ENCODE measurements around the gene ZSCAN5A.
"Not testable (repeated sequence)": the region's sequence is repeated elsewhere in the genome, so short reads cannot be mapped to it uniquely, and the experiment has no call there.

ZSCAN5A gene

DNA sequence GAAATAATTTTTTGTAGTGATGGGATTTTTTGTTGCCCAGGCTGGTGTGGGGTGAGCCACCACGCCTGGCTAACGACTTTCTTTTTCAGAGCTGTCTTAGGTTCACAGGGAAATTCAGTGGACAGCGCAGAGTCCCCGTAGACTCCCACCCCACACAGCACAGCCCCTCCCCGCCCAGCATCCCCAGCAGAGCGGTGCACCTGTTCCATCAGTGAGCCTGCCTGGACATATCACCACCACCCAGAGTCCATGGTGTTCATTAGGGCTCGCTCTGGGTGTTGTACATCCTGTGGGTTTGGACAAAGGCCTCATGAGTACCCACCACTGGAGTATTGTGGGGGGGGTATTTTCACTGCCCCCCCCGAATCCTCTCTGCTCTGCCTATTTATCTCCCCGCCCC is 104.6 kb downstream of the ZSCAN5A start:
- not testable (repeated sequence) for DNase-seq (ENCODE audit: low read depth in 2 of 2)

DNA sequence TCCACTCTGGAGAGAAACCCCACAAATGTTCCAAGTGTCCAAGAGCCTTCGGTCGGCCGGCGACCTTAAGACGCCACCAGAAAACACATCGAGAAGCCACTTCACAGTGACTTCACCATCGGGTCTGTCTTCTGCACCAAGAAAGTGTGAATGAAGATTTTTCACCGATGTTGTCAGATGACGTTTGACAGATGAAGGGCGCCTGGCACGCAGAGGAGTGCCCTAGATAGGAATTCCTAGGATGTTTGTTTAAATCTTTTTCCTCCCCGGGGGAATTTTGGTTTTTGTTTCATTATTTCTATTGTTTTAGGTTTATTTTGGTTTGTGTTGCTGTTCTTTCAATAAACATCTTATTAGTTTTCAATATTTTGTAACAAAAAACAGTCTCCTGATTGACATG is 105.5 kb downstream of the ZSCAN5A start:
- no peak for DNase-seq (ENCODE audit: low read depth in 2 of 2)

DNA sequence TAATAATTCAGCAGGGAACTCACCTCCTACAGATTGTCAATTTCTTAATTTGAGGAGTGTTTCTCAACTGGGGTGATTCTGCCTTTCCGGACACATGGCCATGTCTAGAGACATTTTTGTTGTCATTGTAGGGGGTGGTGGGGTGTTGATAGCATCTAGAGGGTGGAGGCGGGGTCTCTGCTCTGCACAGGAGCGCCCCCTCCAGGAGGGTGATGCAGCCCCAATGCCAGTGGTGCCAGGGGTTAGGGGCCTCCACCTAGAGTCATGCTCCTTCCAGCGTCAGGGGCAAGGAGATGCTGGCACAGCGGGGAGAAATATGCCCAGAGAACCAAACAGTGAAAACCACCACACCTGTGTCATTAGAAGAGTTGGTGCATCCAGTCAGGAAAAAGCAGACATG is 107.1 kb downstream of the ZSCAN5A start:
- DNase-seq (ENCODE audit: low read depth in 2 of 2), result not testable (repeated sequence)

DNA sequence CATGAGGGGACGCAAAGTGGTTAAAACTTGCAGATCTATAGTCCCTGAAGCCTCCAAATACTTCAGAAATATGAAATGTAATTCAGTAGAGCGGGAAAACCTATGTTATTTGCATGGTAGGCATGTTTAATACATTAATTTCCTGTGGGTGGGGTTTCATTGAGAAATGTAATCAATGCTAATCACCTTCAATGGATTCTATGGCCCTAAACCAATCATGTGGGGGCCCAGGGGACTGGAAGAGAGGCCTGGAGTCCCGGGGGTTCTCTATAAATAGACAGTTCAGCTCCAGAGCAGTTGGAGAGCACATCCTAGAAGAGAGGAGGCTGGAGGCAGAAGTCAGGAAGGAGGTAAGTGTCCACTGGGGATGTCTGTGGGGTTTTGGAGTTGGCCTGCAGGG is 112.7 kb downstream of the ZSCAN5A start, which contains the start of gene ZSCAN5C:
ZSCAN5C (plus strand) TSS at position 301 of the 400 bp plus-strand sequence. CDS start 3,641 bp downstream, outside the sequence.
- DNase-seq (ENCODE audit: low read depth in 2 of 2), result no peak

DNA sequence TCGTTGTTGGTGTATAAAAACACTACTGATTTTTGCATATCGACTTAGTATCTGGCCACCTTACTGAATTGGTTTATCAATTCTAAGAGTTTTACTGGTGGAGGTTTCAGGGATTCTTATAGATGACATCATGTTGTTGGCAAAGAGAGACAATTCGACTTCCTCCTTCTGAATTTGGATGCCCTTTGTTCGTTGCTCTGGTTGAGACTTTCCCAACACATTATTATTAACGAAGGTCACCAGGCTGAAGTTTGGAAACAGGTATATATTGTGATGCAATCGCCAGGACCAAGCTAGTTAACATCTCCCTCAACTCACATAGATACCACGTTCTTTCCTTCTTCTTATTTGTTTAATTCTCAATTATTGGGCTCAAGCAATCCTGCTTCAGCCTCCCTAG is 115.0 kb downstream of the ZSCAN5A start:
- no peak for DNase-seq (ENCODE audit: low read depth in 2 of 2)

DNA sequence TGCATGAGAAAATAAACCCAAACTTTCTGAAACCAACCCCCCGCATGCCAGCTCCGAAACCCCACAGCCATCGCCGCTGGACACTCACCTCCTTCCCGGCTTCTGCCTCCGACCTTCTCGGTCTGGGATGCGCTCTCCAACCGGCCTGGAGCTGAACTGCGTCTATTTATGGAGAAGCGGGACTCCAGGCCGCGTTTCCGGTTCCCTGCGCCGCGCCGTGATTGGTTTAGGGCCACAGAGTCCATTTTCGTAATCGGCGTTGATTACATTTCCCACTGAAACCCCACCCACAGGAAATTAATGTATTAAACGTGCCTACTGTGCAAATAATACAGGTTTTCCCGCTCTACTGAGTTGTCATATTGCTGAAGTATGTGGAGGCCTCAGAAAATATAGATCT is 117.0 kb downstream of the ZSCAN5A start, which contains the start of gene ZSCAN5B:
ZSCAN5B (minus strand) TSS at position 138 of the 400 bp plus-strand sequence. CDS start 4,731 bp downstream, outside the sequence.
- DNase-seq (ENCODE audit: low read depth in 2 of 2), result not testable (repeated sequence)

DNA sequence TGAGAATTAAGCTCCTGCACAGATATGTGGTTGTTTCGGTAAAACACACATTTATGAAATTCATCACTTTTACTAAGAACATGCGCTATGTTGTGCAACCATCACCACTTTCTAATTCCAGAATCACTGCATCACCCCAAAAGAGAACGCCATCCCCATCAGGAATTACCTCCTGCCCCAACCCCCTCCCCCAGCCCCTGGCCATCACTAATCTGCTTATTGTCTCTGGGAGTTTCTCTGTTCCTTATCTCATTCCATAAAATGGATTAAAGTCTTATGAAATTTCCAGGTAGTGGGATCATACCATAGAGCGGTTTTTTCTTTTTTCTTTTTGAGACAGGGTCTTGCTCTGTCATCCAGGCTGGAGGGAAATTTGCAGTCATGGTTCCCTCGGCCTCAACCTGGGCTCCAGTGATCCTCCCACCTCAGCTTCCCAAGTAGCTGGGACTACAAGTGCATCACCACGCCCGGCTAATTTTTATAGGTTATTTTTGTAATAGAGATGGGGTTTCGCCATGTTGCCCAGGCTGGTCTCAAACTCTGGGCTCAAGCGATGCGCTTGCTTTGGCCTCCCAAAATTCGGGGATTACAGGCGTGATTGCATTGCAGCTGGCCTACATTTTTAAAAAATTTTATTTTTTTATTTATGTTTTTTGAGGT is 120.5 kb downstream of the ZSCAN5A start:
- DNase-seq (ENCODE audit: low read depth in 2 of 2), result no peak

DNA sequence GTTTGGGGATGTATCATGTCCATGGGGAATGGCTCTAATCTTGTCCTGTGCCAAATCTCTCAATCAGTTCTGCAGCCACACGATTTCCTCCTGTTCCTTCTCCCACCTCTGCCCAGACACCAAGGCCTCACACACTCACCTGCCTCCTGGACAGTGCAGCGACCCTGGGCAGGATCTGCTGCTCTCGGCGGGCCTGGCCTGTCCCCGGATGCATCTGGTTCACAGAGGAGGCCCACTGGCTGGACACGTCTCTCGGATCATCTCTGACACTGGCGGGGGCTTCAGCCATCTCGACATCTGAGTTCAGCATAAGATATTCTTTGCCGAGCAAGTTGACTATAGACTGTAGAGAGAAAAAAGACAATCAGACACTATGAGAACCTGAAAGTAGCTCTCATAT is 122.9 kb downstream of the ZSCAN5A start:
- DNase-seq (ENCODE audit: low read depth in 2 of 2), result no peak

DNA sequence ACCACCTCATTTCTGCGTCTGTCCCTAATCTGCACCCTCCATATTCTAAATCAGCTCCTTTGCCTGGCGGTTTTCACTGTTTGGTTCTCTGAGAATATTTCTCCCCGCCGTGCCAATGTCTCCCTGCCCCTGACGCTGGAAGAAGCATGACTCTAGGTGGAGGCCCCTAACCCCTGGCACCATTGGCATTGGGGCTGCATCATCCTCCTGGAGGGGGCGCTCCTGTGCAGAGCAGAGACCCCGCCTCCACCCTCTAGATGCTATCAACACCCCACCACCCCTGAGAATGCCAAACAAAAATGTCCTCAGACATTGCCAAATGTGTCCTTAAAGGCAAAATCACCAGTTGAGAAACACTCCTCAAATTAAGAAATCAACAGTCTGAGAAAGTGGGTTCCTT is 123.5 kb downstream of the ZSCAN5A start:
- no peak for DNase-seq (ENCODE audit: low read depth in 2 of 2)

DNA sequence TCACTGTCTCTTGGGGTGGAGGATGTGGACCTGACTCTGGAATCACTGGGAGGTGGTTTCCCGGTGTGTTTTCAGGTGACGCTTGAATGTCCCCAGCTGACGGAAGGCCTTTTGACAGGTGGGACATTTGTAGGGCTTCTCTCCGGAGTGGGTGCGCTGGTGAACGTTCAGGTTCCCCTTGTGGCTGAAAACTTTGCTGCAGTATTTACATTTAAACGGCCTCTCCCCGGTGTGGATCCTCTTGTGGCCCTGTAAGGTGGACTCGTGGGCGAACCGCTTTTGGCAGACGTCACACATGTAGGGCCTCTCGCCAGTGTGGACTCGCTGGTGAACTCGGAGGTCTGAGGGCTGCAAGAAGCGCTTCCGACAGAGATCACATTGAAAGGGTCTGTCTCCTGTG is 124.9 kb downstream of the ZSCAN5A start:
- DNase-seq (ENCODE audit: low read depth in 2 of 2), result no peak

DNA sequence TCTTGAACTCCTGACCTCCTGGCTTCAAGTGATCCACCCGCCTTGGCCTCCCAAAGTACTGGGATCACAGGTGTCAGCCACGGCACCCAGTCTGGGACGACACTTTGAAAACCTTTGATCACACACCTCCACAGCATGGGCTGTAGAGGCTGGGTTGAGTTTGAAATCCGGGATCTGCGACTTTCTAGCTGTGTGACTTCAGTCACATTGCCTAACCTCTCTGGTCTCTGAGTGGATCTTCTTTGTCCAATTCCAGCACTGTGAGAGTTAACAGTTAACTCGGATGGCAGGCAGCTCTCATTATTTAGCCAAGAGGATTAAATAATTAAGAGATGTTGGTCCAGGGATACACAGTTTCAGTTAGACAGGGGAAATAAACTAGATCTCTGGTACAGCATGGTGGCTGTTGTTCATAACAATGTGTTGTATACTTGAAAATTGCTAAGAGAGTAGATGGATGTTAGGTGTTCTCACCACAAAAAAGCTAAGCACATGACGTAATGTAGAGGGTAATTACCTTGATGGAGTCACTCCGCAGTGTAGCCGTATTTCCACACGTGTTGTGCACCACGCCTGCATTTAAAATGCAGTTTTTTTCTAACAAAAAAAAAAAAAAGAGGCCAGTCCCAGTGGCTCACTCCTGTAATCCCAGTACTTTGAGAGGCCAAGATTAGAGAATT is 136.9 kb downstream of the ZSCAN5A start:
- no peak for DNase-seq (ENCODE audit: low read depth in 2 of 2)

DNA sequence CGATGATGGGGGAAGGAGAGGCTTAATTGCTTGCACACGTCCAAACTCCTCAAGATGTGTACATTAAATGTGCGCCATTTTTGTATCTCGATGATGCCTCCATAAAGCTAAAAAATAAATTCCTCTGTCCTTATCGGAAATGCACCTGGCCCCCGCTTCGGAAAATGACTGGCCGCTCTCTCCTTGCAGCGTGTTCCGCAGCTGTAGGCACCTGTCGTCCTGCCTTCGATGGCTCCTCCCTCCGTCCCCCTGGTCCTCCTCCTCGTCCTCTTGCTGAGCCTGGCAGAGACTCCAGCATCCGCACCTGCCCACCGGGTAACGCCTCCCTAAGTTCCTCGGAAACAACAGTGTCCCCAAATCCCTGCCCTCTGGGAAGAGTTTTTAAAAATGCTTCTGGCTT is 137.8 kb downstream of the ZSCAN5A start:
- DNase-seq (ENCODE audit: low read depth in 2 of 2), result no peak

DNA sequence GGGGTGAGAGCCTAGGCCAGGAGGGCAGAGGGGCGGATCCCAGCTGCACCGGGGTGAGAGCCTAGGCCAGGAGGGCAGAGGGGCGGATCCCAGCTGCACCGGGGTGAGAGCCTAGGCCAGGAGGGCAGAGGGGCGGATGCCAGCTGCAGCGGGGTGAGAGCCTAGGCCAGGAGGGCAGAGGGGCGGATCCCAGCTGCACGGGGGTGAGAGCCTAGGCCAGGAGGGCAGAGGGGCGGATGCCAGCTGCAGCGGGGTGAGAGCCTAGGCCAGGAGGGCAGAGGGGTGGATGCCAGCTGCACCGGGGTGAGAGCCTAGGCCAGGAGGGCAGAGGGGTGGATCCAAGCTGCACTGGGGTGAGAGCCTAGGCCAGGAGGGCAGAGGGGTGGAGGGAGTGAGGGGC is 138.3 kb downstream of the ZSCAN5A start:
- not testable (repeated sequence) for DNase-seq (ENCODE audit: low read depth in 2 of 2)

DNA sequence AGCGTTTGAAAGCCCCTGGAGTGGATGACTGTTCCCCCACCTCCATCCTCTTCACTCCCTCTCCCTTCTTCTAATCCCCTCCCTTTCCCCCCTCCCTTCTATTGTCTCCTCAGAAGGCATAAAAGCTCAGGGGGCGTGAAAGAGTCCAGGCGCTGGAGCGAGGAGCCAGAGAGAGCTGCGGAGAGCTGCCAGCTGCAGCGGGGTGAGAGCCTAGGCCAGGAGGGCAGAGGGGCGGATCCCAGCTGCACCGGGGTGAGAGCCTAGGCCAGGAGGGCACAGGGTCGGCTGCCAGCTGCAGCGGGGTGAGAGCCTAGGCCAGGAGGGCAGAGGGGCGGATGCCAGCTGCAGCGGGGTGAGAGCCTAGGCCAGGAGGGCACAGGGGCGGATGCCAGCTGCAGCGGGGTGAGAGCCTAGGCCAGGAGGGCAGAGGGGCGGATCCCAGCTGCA is 138.8 kb downstream of the ZSCAN5A start, which contains the start of gene GALP:
GALP (plus strand) TSS at position 148 of the 447 bp plus-strand sequence. CDS start 1,101 bp downstream, outside the sequence.
- not testable (repeated sequence) for DNase-seq (ENCODE audit: low read depth in 2 of 2)

DNA sequence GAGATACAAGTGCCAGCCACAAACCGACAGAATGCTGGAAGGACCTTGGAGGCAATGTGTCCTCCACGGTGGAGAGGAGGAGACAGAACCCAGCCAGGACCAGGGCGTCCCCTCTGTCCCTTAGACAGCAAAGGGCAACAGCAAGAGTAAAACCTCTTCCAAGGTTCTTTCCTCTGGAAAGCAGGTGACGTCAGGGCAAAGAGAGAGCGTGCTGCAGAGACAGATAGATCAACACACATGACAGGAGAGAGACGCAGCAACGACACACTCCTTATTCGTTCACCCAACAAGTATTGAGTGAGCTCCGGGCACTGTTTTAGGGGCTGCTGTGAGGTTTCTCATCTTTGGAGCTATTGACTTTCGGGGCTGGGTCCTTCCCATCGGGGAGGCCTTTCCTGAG is 140.1 kb downstream of the ZSCAN5A start:
- DNase-seq (ENCODE audit: low read depth in 2 of 2), result no peak

DNA sequence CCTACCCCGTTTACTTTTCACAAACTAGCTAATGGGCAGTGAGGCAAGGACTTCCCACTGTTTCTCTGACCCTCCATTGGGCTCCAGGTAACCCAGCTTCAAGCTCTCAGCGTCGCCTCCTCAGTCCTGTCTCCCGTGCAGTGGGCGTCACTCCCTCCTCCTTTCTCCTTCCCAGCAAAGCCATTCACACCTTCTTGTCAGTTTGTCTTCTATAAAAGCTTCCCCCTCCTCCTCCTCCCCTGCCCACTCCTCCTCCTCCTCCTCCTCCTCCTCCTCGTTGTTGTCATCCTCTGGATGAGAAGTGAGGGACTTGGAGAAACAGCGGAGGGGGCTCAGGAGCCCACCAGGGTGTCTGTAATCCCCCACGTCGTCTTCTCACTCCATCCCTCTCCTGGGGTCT is 140.6 kb downstream of the ZSCAN5A start:
- no peak for DNase-seq (ENCODE audit: low read depth in 2 of 2)

Data from stimulated activated CD8-positive, alpha-beta memory T cell treated with anti-CD3 and anti-CD28 coated beads, Interleukin-7, amount 100 ng/mL, for 4 hours (primary cell).